C4-2B (cell line): Measurements from ENCODE around the gene GRAMD2A.

ENCODE experiments used
- H3K27ac ChIP-seq: fragments of 450-650 bp; 2 replicates; pipeline ENCODE4 v1.5.1; 2017
- CTCF ChIP-seq: fragments of 450-650 bp; conservative IDR thresholded peaks from 2 replicates; pipeline ENCODE4 v1.5.1; 2017; ENCODE audit warnings: mild to moderate bottlenecking
- ZFX ChIP-seq: fragments of 450-650 bp; IDR thresholded peaks from 2 replicates; pipeline ENCODE4 v1.6.1; 2017

Gene GRAMD2A

GRCh38 chr15:72227720-72228119, 30.1 kb upstream of the GRAMD2A start:
- TF ChIP-seq CTCF, result no peak
- TF ChIP-seq ZFX, result no peak
- H3K27ac ChIP-seq, result peak overlapping the region; percentile 95

- peak overlapping the region; percentile 95 for H3K27ac ChIP-seq
Measured at GRCh38 chr15:72227192-72227586, 29.6 kb upstream of the GRAMD2A start.

GRCh38 chr15:72223278-72223677, 25.7 kb upstream of the GRAMD2A start:
- no peak overlapping the region for H3K27ac ChIP-seq
- TF ChIP-seq ZFX (no peak), CTCF (no peak)

More at GRCh38 chr15:72227192-72227586, 29.6 kb upstream of the GRAMD2A start:
- TF ChIP-seq ZFX, result no peak
- TF ChIP-seq CTCF, result no peak

GRCh38 chr15:72222393-72222792, 24.8 kb upstream of the GRAMD2A start:
- TF ChIP-seq ZFX (no peak), CTCF (no peak)
- peak overlapping the region; percentile 29 for H3K27ac ChIP-seq

GRCh38 chr15:72220687-72221086, 23.1 kb upstream of the GRAMD2A start:
- H3K27ac ChIP-seq, result no peak overlapping the region

GRCh38 chr15:72217216-72217615, 19.6 kb upstream of the GRAMD2A start:
- no peak overlapping the region for H3K27ac ChIP-seq
- TF ChIP-seq CTCF (no peak), ZFX (no peak)

More at GRCh38 chr15:72220687-72221086, 23.1 kb upstream of the GRAMD2A start:
- no peak for TF ChIP-seq CTCF
- TF ChIP-seq ZFX, result no peak

- H3K27ac ChIP-seq, result no peak overlapping the region
- TF ChIP-seq ZFX (no peak), CTCF (no peak)
Measured at GRCh38 chr15:72216079-72216478, 18.5 kb upstream of the GRAMD2A start.
